Measurements from ENCODE around the gene CARMIL1.

Gene CARMIL1

GRCh38 chr6:25537349-25538018, 258.3 kb downstream of the CARMIL1 start:
- Histone ChIP-seq H3K4me3 (ENCODE audit: low read depth in 1 of 2, low read length in 2 of 2) (no peak overlapping the region), H3K36me3 (ENCODE audit: insufficient read depth, low read length) (no peaks in the 10 kb centered on the region), H3K27ac (ENCODE audit: low read depth, low read length) (no peak overlapping the region), H3K9ac (ENCODE audit: low read length) (no peak overlapping the region), H3K27me3 (ENCODE audit: control insufficient read depth in 1 of 2, insufficient read depth in 2 of 2, low read length in 2 of 2) (no peaks in the 10 kb centered on the region), H3K9me3 (ENCODE audit: low read length) (no peaks in the 10 kb centered on the region), H3K4me1 (ENCODE audit: insufficient read depth, low read length) (no peaks in the 10 kb centered on the region)

DNA sequence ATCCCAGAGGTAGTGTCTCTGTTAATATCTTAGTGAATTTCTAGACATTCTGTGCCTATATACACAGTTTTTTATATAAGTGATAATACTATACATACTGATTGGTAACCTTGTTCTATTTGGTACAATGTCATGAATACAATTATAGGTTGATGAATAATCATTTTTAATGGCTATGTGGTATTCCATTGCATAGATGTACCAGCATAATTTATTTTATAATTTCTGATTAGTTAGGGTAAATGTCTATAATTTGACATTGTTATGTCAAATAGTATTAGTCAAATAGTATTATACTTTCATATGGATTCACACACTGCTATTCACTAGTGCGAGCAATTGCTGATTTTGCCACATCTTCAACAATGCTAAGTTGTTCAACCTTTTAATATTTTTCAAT, 262.1 kb downstream of the CARMIL1 start:
- no peak overlapping the region for H3K9ac ChIP-seq (ENCODE audit: low read length)
- H3K36me3 ChIP-seq (ENCODE audit: insufficient read depth, low read length): no peaks in the 10 kb centered on the region
- H3K4me1 ChIP-seq (ENCODE audit: insufficient read depth, low read length): no peaks in the 10 kb centered on the region
- no peak overlapping the region for H3K4me3 ChIP-seq (ENCODE audit: low read depth in 1 of 2, low read length in 2 of 2)
- no peak overlapping the region for H3K27ac ChIP-seq (ENCODE audit: low read depth, low read length)
- no peaks in the 10 kb centered on the region for H3K9me3 ChIP-seq (ENCODE audit: low read length)
- no peaks in the 10 kb centered on the region for H3K27me3 ChIP-seq (ENCODE audit: control insufficient read depth in 1 of 2, insufficient read depth in 2 of 2, low read length in 2 of 2)

GRCh38 chr6:25542984-25543910, 264.1 kb downstream of the CARMIL1 start:
- no peaks in the 10 kb centered on the region for H3K9me3 ChIP-seq (ENCODE audit: low read length)
- no peaks in the 10 kb centered on the region for H3K36me3 ChIP-seq (ENCODE audit: insufficient read depth, low read length)
- no peak overlapping the region for H3K27ac ChIP-seq (ENCODE audit: low read depth, low read length)
- no peaks in the 10 kb centered on the region for H3K4me1 ChIP-seq (ENCODE audit: insufficient read depth, low read length)
- H3K4me3 ChIP-seq (ENCODE audit: low read depth in 1 of 2, low read length in 2 of 2): no peak overlapping the region
- no peak overlapping the region for H3K9ac ChIP-seq (ENCODE audit: low read length)
- no peaks in the 10 kb centered on the region for H3K27me3 ChIP-seq (ENCODE audit: control insufficient read depth in 1 of 2, insufficient read depth in 2 of 2, low read length in 2 of 2)

DNA sequence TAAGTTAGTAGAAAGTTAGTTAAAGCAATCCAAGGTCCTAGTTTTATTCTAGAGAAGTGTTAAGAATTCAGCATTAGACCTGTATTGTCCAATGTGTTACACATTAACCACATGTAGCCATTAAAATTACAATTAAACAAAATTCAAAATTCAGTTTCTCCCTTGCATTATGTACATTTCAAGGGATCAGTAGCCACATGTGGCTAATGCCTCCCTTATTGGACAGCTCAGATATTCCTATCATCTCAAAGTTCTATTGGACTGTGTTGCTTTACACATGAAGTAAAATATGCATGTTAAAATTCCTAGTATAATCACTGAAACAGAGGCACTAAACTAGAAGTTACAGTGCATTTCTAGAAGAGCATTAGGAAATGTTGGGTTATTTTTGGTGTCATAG, 265.7 kb downstream of the CARMIL1 start:
- no peaks in the 10 kb centered on the region for H3K27me3 ChIP-seq (ENCODE audit: control insufficient read depth in 1 of 2, insufficient read depth in 2 of 2, low read length in 2 of 2)
- no peak overlapping the region for H3K4me3 ChIP-seq (ENCODE audit: low read depth in 1 of 2, low read length in 2 of 2)
- H3K27ac ChIP-seq (ENCODE audit: low read depth, low read length): no peak overlapping the region
- H3K9me3 ChIP-seq (ENCODE audit: low read length): no peaks in the 10 kb centered on the region
- no peak overlapping the region for H3K9ac ChIP-seq (ENCODE audit: low read length)
- no peaks in the 10 kb centered on the region for H3K4me1 ChIP-seq (ENCODE audit: insufficient read depth, low read length)
- H3K36me3 ChIP-seq (ENCODE audit: insufficient read depth, low read length): no peaks in the 10 kb centered on the region

DNA sequence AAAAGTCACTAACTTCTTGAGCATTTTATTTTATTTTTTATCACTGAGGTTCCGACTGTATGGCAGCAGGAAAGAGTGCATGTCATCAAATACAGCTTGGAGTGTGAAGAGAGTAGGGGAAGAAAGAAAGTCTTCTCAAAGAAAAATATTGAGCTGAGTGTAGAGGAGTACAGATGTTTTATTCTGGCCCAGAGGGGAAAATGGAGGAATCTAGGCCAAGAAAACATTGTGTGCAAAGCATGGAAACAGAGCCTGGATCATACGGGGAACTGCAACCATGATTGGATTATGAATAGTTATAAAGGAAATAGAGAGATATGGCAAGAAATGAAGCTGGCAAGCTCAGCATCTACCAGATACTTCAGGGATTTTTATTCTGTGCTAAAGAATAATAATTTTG, 268.6 kb downstream of the CARMIL1 start:
- Histone ChIP-seq H3K9ac (ENCODE audit: low read length) (no peak overlapping the region), H3K27ac (ENCODE audit: low read depth, low read length) (no peak overlapping the region), H3K36me3 (ENCODE audit: insufficient read depth, low read length) (no peaks in the 10 kb centered on the region), H3K4me3 (ENCODE audit: low read depth in 1 of 2, low read length in 2 of 2) (no peak overlapping the region), H3K4me1 (ENCODE audit: insufficient read depth, low read length) (no peaks in the 10 kb centered on the region), H3K9me3 (ENCODE audit: low read length) (no peaks in the 10 kb centered on the region), H3K27me3 (ENCODE audit: control insufficient read depth in 1 of 2, insufficient read depth in 2 of 2, low read length in 2 of 2) (no peaks in the 10 kb centered on the region)

GRCh38 chr6:25548451-25548850, 269.3 kb downstream of the CARMIL1 start:
- no peak overlapping the region for H3K9ac ChIP-seq (ENCODE audit: low read length)
- H3K4me3 ChIP-seq (ENCODE audit: low read depth in 1 of 2, low read length in 2 of 2): no peak overlapping the region
- H3K27ac ChIP-seq (ENCODE audit: low read depth, low read length): no peak overlapping the region
- H3K27me3 ChIP-seq (ENCODE audit: control insufficient read depth in 1 of 2, insufficient read depth in 2 of 2, low read length in 2 of 2): no peaks in the 10 kb centered on the region
- H3K4me1 ChIP-seq (ENCODE audit: insufficient read depth, low read length): no peaks in the 10 kb centered on the region
- no peaks in the 10 kb centered on the region for H3K36me3 ChIP-seq (ENCODE audit: insufficient read depth, low read length)
- no peaks in the 10 kb centered on the region for H3K9me3 ChIP-seq (ENCODE audit: low read length)

- Histone ChIP-seq H3K4me3 (ENCODE audit: low read depth in 1 of 2, low read length in 2 of 2) (no peak overlapping the region), H3K36me3 (ENCODE audit: insufficient read depth, low read length) (no peaks in the 10 kb centered on the region), H3K4me1 (ENCODE audit: insufficient read depth, low read length) (no peaks in the 10 kb centered on the region), H3K27me3 (ENCODE audit: control insufficient read depth in 1 of 2, insufficient read depth in 2 of 2, low read length in 2 of 2) (no peaks in the 10 kb centered on the region), H3K27ac (ENCODE audit: low read depth, low read length) (no peak overlapping the region), H3K9me3 (ENCODE audit: low read length) (no peaks in the 10 kb centered on the region), H3K9ac (ENCODE audit: low read length) (no peak overlapping the region)
Measured at GRCh38 chr6:25550631-25551030, 271.5 kb downstream of the CARMIL1 start.

DNA sequence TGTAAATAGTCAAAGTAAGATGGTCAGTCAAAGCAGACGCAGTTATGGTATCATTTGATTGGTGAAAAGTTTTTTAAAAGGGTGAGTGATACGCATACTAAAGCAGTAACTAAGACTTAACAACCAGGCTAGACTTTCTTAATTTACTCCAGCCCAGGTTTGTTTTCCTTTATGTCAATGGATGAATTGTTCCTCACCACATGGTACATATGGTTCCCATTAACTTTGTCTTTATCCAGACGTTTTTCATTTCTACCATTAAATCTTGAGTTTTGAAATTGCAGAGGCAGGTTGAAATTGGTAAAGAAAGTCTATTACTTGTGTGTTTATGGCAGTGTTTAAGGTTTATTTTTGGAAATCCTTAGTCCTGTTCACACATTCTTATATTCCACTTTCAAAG, 274.3 kb downstream of the CARMIL1 start:
- Histone ChIP-seq H3K4me1 (ENCODE audit: insufficient read depth, low read length) (no peaks in the 10 kb centered on the region), H3K9me3 (ENCODE audit: low read length) (no peaks in the 10 kb centered on the region), H3K4me3 (ENCODE audit: low read depth in 1 of 2, low read length in 2 of 2) (no peak overlapping the region), H3K36me3 (ENCODE audit: insufficient read depth, low read length) (no peaks in the 10 kb centered on the region), H3K27me3 (ENCODE audit: control insufficient read depth in 1 of 2, insufficient read depth in 2 of 2, low read length in 2 of 2) (no peaks in the 10 kb centered on the region), H3K9ac (ENCODE audit: low read length) (no peak overlapping the region), H3K27ac (ENCODE audit: low read depth, low read length) (no peak overlapping the region)

DNA sequence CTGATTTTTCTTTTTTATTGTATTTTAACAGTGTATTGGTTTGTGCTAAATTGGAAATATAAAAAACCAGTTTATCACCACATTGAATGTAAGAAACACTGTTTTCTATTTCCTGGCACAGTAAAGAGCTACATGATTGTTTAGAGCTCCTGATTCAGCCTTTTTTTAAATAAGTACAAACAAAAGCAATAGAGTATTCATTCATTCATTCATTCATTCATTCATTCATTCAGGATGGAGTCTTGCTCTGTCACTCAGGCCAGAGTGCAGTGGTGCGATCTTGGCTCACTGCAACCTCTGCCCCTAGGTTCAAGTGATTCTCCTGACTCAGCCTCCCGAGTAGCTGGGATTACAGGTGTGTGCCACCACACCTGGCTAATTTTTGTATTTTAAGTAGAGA, 276.0 kb downstream of the CARMIL1 start:
- H3K4me3 ChIP-seq (ENCODE audit: low read depth in 1 of 2, low read length in 2 of 2): no peak overlapping the region
- no peak overlapping the region for H3K27ac ChIP-seq (ENCODE audit: low read depth, low read length)
- no peaks in the 10 kb centered on the region for H3K9me3 ChIP-seq (ENCODE audit: low read length)
- H3K4me1 ChIP-seq (ENCODE audit: insufficient read depth, low read length): no peaks in the 10 kb centered on the region
- H3K27me3 ChIP-seq (ENCODE audit: control insufficient read depth in 1 of 2, insufficient read depth in 2 of 2, low read length in 2 of 2): no peaks in the 10 kb centered on the region
- H3K36me3 ChIP-seq (ENCODE audit: insufficient read depth, low read length): no peaks in the 10 kb centered on the region
- no peak overlapping the region for H3K9ac ChIP-seq (ENCODE audit: low read length)

- Histone ChIP-seq H3K9me3 (ENCODE audit: low read length) (no peaks in the 10 kb centered on the region), H3K27ac (ENCODE audit: low read depth, low read length) (no peak overlapping the region), H3K4me3 (ENCODE audit: low read depth in 1 of 2, low read length in 2 of 2) (no peak overlapping the region), H3K27me3 (ENCODE audit: control insufficient read depth in 1 of 2, insufficient read depth in 2 of 2, low read length in 2 of 2) (no peaks in the 10 kb centered on the region), H3K4me1 (ENCODE audit: insufficient read depth, low read length) (no peaks in the 10 kb centered on the region), H3K36me3 (ENCODE audit: insufficient read depth, low read length) (no peaks in the 10 kb centered on the region), H3K9ac (ENCODE audit: low read length) (no peak overlapping the region)
Measured at GRCh38 chr6:25556516-25556915, 277.3 kb downstream of the CARMIL1 start.

DNA sequence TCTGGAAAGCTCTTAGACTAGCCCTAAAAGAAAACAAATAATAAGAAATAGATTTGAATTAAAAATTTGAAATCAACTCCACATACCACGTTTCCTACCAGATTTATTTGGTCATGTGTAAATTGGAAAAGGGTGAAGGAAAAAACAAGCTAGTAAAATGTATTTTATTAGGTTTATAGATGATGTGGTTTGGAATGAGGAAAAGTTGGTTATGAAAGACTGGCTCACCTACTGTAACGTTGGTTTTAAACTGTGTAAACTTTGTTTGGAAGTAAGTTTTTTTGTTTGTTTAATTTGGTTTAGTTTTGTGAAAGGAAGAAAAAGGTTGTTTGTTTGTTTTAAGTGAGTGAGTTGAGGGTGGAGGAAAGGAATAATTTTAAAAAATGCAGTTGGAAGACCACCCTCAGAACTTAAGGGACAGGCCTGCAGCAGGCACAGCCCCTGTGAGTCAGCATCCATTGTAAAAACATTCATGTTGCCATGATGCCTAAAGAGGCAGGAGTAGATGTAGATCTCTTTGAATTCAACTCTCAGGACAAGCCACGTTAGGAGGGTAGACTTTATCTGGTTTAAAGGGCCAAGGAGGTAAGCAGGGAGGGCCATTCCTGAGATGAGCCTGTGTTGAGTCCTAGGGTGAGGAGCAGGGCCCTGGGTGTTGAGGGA, 279.1 kb downstream of the CARMIL1 start:
- no peaks in the 10 kb centered on the region for H3K36me3 ChIP-seq (ENCODE audit: insufficient read depth, low read length)
- H3K4me1 ChIP-seq (ENCODE audit: insufficient read depth, low read length): no peaks in the 10 kb centered on the region
- no peak overlapping the region for H3K4me3 ChIP-seq (ENCODE audit: low read depth in 1 of 2, low read length in 2 of 2)

More for the DNA sequence above, 279.1 kb downstream of the CARMIL1 start:
- no peaks in the 10 kb centered on the region for H3K9me3 ChIP-seq (ENCODE audit: low read length)
- no peak overlapping the region for H3K9ac ChIP-seq (ENCODE audit: low read length)
- H3K27ac ChIP-seq (ENCODE audit: low read depth, low read length): no peak overlapping the region
- H3K27me3 ChIP-seq (ENCODE audit: control insufficient read depth in 1 of 2, insufficient read depth in 2 of 2, low read length in 2 of 2): no peaks in the 10 kb centered on the region
